ENCODE measurements around the gene VAC14. TPM values are rescaled to one million over a fixed set of nuclear protein-coding genes. Genes with fewer than 3 reads are reported as not detected.
A peak's percentile ranks its signal among the peaks of the same experiment; 100 is the strongest.

The VAC14 gene
- polyA plus RNA-seq, 1 of the 3 experiments (the other 2 are of a cell fraction): 33.2 TPM

DNA sequence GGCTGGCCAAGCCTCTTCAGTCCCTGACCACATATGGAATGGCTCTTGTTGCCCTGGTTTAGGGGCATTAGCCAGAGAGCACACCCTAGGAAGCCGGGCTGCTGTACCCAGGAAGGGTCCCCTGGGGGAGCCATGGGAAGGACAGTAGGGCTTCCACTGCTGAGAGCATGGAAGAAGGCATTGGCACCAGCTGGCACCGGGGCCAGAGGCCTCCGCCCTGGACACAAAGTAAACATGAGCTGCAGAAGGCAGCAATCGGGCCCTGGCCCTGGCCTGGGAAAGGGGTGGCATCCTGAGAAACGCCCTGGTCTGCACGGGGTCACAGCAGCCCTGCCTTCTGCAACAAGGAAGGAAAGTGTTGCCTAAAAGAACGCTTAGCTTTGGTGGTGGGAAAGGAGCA, 49.4 kb downstream of the VAC14 start:
- H3K36me3 ChIP-seq (replicated peaks in 1 of 2; ENCODE audit: control insufficient read depth in 1 of 2, insufficient read depth in 2 of 2, low read length in 1 of 2): peaks cover 0 to 1% of the 10 kb centered on the region in 2 experiments
- H3F3A ChIP-seq (replicated peaks; ENCODE audit: insufficient read depth): peaks cover 6% of the 10 kb centered on the region
- POLR2A ChIA-PET: no interaction called here
- no peaks in the 10 kb centered on the region for H3K9me2 ChIP-seq
- peaks cover 26 to 28% of the 10 kb centered on the region in 2 experiments; a peak in 3 of 4 replicates for H3K4me1 ChIP-seq (ENCODE audit: control insufficient read depth in 1 of 2, insufficient read depth in 2 of 2, low read depth in 1 of 2, low read length in 1 of 2)
- WGBS (ENCODE audit: low lambda C conversion rate): 88% methylated on average over 5 of the region's 7 CpGs
- no peak overlapping the region for H3K4me3 ChIP-seq (ENCODE audit: low read depth in 2 of 2, low read length in 1 of 2)
- CTCF ChIA-PET: interaction anchor here (2.0 to 5.6 kb wide), 2 partner anchors 13 to 19 kb away, joined by 11 to 43 read pairs; no protein-coding TSS in a partner anchor
- H3K9me3 ChIP-seq: no peaks in the 10 kb centered on the region
- DNase-seq: no peak
- H2AFZ ChIP-seq (ENCODE audit: low read depth): no peak overlapping the region
- no peaks in the 10 kb centered on the region for H3K79me2 ChIP-seq (ENCODE audit: insufficient read depth)
- H3K9ac ChIP-seq: no peak overlapping the region
- TF ChIP-seq RAD21 (IDR thresholded peaks at IDR 0.05; ENCODE audit: low read length) (no peak), CHD2 (IDR thresholded peaks at IDR 0.05; ENCODE audit: low read length, partially characterized antibody) (no peak), FOSL2 (IDR thresholded peaks at IDR 0.05; ENCODE audit: borderline replicate concordance, low read depth) (no peak), MXI1 (IDR thresholded peaks at IDR 0.05; ENCODE audit: low read depth, low read length) (no peak), POLR2AphosphoS5 (IDR thresholded peaks at IDR 0.05; ENCODE audit: low read depth, low read length) (no peak), YY1 (IDR thresholded peaks at IDR 0.05; ENCODE audit: low read depth) (no peak), NFIC (IDR thresholded peaks at IDR 0.05; ENCODE audit: borderline replicate concordance) (no peak), ELF1 (IDR thresholded peaks at IDR 0.05) (no peak), TAF1 (IDR thresholded peaks at IDR 0.05; ENCODE audit: borderline replicate concordance, low read depth, low read length) (no peak), TCF12 (IDR thresholded peaks at IDR 0.05) (no peak), GABPA (IDR thresholded peaks at IDR 0.05; ENCODE audit: low read depth) (no peak), RXRA (IDR thresholded peaks at IDR 0.05; ENCODE audit: borderline replicate concordance, low read depth) (no peak), GATA2 (CRISPR knock-in tag; IDR thresholded peaks at IDR 0.05) (no peak), EZH2phosphoT487 (IDR thresholded peaks at IDR 0.05; ENCODE audit: borderline replicate concordance, low read depth) (no peak)
- TF ChIP-seq, protein P1, sequence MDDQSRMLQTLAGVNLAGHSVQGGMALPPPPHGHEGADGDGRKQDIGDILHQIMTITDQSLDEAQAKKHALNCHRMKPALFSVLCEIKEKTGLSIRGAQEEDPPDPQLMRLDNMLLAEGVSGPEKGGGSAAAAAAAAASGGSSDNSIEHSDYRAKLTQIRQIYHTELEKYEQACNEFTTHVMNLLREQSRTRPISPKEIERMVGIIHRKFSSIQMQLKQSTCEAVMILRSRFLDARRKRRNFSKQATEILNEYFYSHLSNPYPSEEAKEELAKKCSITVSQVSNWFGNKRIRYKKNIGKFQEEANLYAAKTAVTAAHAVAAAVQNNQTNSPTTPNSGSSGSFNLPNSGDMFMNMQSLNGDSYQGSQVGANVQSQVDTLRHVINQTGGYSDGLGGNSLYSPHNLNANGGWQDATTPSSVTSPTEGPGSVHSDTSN (IDR thresholded peaks at IDR 0.05): no peak
- TF ChIP-seq, protein P2, sequence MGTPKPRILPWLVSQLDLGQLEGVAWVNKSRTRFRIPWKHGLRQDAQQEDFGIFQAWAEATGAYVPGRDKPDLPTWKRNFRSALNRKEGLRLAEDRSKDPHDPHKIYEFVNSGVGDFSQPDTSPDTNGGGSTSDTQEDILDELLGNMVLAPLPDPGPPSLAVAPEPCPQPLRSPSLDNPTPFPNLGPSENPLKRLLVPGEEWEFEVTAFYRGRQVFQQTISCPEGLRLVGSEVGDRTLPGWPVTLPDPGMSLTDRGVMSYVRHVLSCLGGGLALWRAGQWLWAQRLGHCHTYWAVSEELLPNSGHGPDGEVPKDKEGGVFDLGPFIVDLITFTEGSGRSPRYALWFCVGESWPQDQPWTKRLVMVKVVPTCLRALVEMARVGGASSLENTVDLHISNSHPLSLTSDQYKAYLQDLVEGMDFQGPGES (IDR thresholded peaks at IDR 0.05; ENCODE audit: low read depth, low read length): no peak
- H3K4me2 ChIP-seq: no peak overlapping the region
- no peaks in the 10 kb centered on the region for H3K27me3 ChIP-seq (ENCODE audit: insufficient read depth)
- H3K27ac ChIP-seq (ENCODE audit: low read depth in 2 of 2, low read length in 1 of 2): no peak overlapping the region; a peak in 1 of 4 replicates
- H4K20me1 ChIP-seq (ENCODE audit: insufficient read depth): no peaks in the 10 kb centered on the region

DNA sequence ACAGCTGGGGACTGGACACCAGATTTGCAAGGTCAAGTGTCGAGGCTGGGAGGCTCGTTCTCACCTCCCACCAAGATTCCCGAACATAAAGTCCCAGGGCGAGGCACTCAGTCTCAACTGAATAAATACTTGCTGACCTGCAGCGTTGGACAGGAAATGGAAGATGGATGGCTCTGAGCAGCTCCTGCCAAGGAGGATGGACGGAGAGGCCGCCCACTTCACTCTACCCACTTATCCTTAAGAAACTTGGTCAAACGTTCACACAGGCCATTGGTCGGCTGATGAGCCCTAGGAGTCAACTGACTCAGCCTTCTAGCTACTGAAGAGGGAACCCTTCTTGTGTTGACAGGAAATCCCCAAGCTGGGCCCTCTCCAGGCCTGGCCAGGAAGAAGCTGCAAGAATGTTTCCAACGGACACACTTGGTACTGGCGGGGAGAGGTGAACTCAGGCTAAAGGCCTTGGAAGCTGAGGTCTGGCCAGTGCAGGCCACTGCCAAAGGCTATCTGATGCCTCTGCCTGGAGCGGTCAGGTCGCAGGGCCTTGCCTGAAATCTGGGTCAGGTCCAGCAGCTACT, 50.0 kb downstream of the VAC14 start:
- Histone ChIP-seq H3K9me2 (no peaks in the 10 kb centered on the region), H2AFZ (ENCODE audit: low read depth) (no peak overlapping the region), H3K27ac (ENCODE audit: low read depth in 2 of 2, low read length in 1 of 2) (no peak overlapping the region), H3K27me3 (ENCODE audit: insufficient read depth) (no peaks in the 10 kb centered on the region), H3K36me3 (replicated peaks in 1 of 2; ENCODE audit: control insufficient read depth in 1 of 2, insufficient read depth in 2 of 2, low read length in 1 of 2) (no peaks in the 10 kb centered on the region), H3K9me3 (no peaks in the 10 kb centered on the region), H3K79me2 (ENCODE audit: insufficient read depth) (no peaks in the 10 kb centered on the region), H3K4me3 (ENCODE audit: low read depth in 2 of 2, low read length in 1 of 2) (no peak overlapping the region), H3K4me1 (ENCODE audit: control insufficient read depth in 1 of 2, insufficient read depth in 2 of 2, low read depth in 1 of 2, low read length in 1 of 2) (peaks cover 32 to 34% of the 10 kb centered on the region in 2 experiments; a peak in 3 of 4 replicates), H3F3A (replicated peaks; ENCODE audit: insufficient read depth) (peaks cover 12% of the 10 kb centered on the region), H3K9ac (no peak overlapping the region), H4K20me1 (ENCODE audit: insufficient read depth) (no peaks in the 10 kb centered on the region), H3K4me2 (no peak overlapping the region; the same call in 1 of the 2 replicates)
- no peak for DNase-seq
- WGBS (ENCODE audit: low lambda C conversion rate): 77% methylated on average over 10 of the region's 13 CpGs
- ChIA-PET CTCF (interaction anchor here (1.3 to 5.6 kb wide), 3 partner anchors 9 to 20 kb away, joined by 3 to 43 read pairs (median 11); no protein-coding TSS in a partner anchor), POLR2A (no interaction called here)
- no peak for TF ChIP-seq GABPA (IDR thresholded peaks at IDR 0.05; ENCODE audit: low read depth)
- TF ChIP-seq, protein P1 (IDR thresholded peaks at IDR 0.05): peak; percentile 56

Data from SK-N-SH (cell line).